Bone marrow (tissue), 2 donors: ENCODE measurements around the gene KAT2B.
A peak's percentile ranks its signal among the peaks of the same experiment; 100 is the strongest.
"Not testable (repeated sequence)": the region's sequence is repeated elsewhere in the genome, so short reads cannot be mapped to it uniquely, and the experiment has no call there.

Source experiments
- DNase-seq, 2 donors: peaks; one replicate each; lab custom pipeline; 2025; lab: John Stamatoyannopoulos, UW

Gene KAT2B

GRCh38 chr3:20039765-20040547, at the start of gene KAT2B:
Gene KAT2B (plus strand): TSS chr3:20040446. CDS start chr3:20040478, 32 bp downstream.
- peak; percentile 52 to 73 for DNase-seq

GRCh38 chr3:19994796-19995195, 45.5 kb upstream of the KAT2B start:
- DNase-seq: no peak

- no peak for DNase-seq
Observed at GRCh38 chr3:19997502-19997901, 42.7 kb upstream of the KAT2B start.

GRCh38 chr3:20001932-20002331, 38.3 kb upstream of the KAT2B start:
- no peak for DNase-seq

- no peak for DNase-seq
Observed at GRCh38 chr3:20007960-20008359, 32.3 kb upstream of the KAT2B start.

GRCh38 chr3:20008646-20009045, 31.6 kb upstream of the KAT2B start:
- no peak for DNase-seq

- DNase-seq: no peak
Observed at GRCh38 chr3:20012164-20012563, 28.1 kb upstream of the KAT2B start, which contains the start of gene PP2D1. Gene PP2D1 (minus strand): TSS chr3:20012264. CDS start chr3:20012072, 192 bp downstream.

GRCh38 chr3:20013396-20013795, 26.9 kb upstream of the KAT2B start:
- DNase-seq: no peak

GRCh38 chr3:20015525-20015924, 24.7 kb upstream of the KAT2B start:
- no peak for DNase-seq

- DNase-seq: not testable (repeated sequence)
Observed at GRCh38 chr3:20016076-20016475, 24.2 kb upstream of the KAT2B start.

GRCh38 chr3:20022954-20023622, 17.2 kb upstream of the KAT2B start:
- no peak for DNase-seq

- DNase-seq: no peak
Observed at GRCh38 chr3:20023623-20024405, 16.4 kb upstream of the KAT2B start.

- DNase-seq: no peak
Observed at GRCh38 chr3:20027136-20027535, 13.1 kb upstream of the KAT2B start.

GRCh38 chr3:20028905-20029331, 11.3 kb upstream of the KAT2B start:
- DNase-seq: no peak

GRCh38 chr3:20031939-20032338, 8.3 kb upstream of the KAT2B start:
- DNase-seq: not testable (repeated sequence)

- no peak for DNase-seq
Observed at GRCh38 chr3:20035019-20035418, 5.2 kb upstream of the KAT2B start.

- no peak for DNase-seq
Observed at GRCh38 chr3:20037255-20037996, 2.8 kb upstream of the KAT2B start.

GRCh38 chr3:20038699-20039465, 1.4 kb upstream of the KAT2B start:
- no peak for DNase-seq

GRCh38 chr3:20039466-20039764, 831 bp upstream of the KAT2B start:
- no peak for DNase-seq

- peak; percentile 24 to 42 for DNase-seq
Observed at GRCh38 chr3:20040548-20041196, 426 bp downstream of the KAT2B start.
